Measurements from ENCODE around the gene SRSF6. TPM values are rescaled to one million over a fixed set of nuclear protein-coding genes. Genes with fewer than 3 reads are reported as not detected.

The SRSF6 gene
- total RNA-seq, 4 donors from 2014 or later, result 64.2 to 111 (median 87.3) TPM

DNA sequence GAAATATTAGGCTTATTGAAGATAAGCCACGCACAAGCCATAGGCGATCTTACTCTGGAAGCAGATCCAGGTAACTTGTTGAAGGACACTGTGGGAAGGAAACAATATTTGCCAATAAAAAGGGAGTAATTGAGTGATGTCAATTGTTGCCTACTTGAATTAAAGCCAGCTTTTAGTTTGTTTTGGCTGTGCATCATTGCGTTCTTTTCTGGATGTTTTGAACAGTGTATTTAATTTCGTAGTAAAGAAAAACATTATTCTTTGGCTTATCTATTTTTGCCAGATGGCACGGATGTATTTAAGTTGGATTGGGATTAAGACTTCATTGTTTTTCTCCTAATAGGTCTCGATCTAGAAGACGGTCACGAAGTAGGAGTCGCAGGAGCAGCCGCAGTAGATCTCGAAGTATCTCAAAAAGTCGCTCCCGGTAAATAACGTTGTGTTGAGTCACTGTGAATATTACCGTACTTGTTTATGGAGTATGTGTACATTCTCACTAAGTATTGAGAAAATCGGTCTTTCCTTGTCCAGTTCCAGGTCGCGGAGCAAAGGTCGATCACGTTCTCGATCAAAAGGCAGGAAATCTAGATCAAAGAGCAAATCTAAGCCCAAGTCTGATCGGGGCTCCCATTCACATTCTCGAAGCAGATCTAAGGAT, 2.6 kb downstream of the SRSF6 start:
- no peak for DNase-seq
- Histone ChIP-seq H3K9me3 (no peaks in the 10 kb centered on the region), H3K27me3 (no peaks in the 10 kb centered on the region), H3K4me3 (no peak overlapping the region), H3K36me3 (peaks cover 0 to 63% (median 4%) of the 10 kb centered on the region in 3 donors), H3K4me1 (peaks cover 0 to 22% (median 7%) of the 10 kb centered on the region in 4 donors), H3K27ac (no peak overlapping the region)
- TF ChIP-seq, protein P1, sequence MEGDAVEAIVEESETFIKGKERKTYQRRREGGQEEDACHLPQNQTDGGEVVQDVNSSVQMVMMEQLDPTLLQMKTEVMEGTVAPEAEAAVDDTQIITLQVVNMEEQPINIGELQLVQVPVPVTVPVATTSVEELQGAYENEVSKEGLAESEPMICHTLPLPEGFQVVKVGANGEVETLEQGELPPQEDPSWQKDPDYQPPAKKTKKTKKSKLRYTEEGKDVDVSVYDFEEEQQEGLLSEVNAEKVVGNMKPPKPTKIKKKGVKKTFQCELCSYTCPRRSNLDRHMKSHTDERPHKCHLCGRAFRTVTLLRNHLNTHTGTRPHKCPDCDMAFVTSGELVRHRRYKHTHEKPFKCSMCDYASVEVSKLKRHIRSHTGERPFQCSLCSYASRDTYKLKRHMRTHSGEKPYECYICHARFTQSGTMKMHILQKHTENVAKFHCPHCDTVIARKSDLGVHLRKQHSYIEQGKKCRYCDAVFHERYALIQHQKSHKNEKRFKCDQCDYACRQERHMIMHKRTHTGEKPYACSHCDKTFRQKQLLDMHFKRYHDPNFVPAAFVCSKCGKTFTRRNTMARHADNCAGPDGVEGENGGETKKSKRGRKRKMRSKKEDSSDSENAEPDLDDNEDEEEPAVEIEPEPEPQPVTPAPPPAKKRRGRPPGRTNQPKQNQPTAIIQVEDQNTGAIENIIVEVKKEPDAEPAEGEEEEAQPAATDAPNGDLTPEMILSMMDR (IDR thresholded peaks at IDR 0.05), result no peak
- no peak for TF ChIP-seq POLR2A (IDR thresholded peaks at IDR 0.05)

DNA sequence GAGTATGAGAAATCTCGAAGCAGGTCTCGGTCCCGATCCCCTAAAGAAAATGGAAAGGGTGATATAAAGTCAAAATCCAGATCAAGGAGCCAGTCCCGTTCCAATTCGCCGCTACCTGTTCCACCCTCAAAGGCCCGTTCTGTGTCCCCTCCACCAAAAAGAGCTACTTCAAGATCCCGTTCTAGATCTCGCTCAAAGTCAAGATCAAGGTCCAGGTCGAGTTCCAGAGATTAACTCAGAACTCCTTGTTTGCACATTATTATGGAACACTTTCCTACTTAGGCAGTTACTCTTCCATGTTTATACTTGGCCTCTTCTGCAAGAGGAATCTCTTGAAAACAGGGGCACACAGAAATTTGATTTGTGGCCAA, 3.1 kb downstream of the SRSF6 start:
- DNase-seq, result peak in 1 of 3 donors; percentile 41
- H3K4me3 ChIP-seq, result no peak overlapping the region
- peaks cover 0 to 68% (median 4%) of the 10 kb centered on the region in 3 donors for H3K36me3 ChIP-seq
- H3K27ac ChIP-seq, result no peak overlapping the region
- H3K27me3 ChIP-seq, result no peaks in the 10 kb centered on the region
- peaks cover 0 to 22% (median 7%) of the 10 kb centered on the region in 4 donors for H3K4me1 ChIP-seq
- no peaks in the 10 kb centered on the region for H3K9me3 ChIP-seq
- TF ChIP-seq POLR2A (IDR thresholded peaks at IDR 0.05), result no peak
- TF ChIP-seq, protein P1 (IDR thresholded peaks at IDR 0.05), result no peak

DNA sequence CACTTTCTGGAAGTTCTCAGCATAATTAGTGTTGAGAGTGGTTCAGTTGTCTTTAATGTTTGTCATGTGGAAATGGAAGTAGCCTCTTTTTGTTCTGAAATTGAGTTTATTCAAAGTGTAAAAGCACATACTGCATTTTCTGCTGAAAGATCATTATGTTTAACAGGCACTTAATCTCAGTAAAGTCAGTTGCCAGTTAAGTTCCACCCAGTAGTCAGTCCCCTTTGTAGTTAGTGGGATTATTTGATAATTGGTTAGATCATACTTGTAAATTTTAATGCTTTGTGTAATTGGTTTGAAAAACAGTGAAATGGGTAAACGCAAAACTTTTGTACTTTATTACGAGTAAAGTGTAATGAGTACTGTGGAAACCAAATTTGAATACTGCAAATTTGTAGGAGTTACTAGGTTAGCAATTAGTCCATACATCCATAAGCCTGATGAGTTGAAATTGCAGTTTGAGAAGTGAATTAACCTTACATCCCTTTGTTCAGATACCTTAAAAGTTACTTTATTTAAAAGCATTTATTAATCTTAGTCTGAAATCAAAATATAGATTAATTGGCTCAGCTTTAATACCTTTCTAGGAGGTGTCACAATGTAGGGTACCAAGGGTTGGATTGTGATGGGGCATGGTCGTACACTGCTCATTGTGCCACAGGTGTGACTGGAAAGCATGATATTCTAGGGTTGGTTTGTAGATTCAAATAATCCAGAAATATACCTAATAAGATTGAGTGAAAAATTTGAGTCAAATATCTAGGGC, 4.4 kb downstream of the SRSF6 start:
- Histone ChIP-seq H3K27ac (no peak overlapping the region), H3K36me3 (peaks cover 0 to 80% (median 4%) of the 10 kb centered on the region in 3 donors), H3K4me1 (peaks cover 0 to 18% (median 4%) of the 10 kb centered on the region in 4 donors), H3K9me3 (no peaks in the 10 kb centered on the region), H3K4me3 (no peak overlapping the region), H3K27me3 (no peaks in the 10 kb centered on the region)
- DNase-seq, result no peak
- TF ChIP-seq POLR2A (IDR thresholded peaks at IDR 0.05), result no peak
- TF ChIP-seq, protein P1 (IDR thresholded peaks at IDR 0.05), result no peak

DNA sequence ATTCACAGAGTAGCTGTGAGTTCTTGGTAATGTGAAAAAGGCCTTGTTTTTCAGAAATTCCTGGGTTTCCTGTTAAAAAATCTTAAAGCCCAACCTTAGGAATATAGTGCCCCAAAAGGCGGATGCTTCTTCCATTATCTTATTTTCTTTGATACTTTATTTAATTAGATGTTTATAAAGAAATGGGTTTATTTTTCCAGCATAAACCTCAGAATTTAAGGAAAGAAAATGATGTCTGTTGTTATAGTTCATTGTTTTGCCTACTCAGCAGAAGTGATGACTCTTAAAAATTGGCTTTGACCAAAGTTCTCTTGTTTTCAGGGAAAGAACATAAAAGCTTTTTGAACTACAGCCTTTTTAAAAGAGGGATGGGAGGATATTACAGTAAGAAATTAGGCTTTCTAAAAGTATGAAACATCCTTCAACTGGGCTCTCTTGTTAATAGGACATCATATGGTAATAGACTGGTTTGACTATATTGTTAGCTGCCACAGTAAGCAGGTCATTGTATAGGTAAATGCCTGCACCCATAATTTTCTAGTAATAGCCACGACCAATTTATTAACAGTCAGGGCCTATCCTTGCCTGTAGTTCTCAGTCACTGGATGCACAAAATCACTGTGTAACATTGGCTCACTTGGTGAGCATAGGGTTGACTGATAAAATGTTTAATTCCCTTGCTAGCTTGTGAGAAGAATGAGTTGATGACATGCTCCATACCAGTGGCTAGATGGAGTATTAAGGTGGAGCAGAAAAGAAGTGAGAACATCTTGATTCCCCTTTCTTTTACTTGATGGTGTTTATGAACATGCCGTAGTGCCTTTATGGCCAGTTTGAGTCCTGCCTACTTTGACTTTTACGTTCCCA, 5.2 kb downstream of the SRSF6 start:
- TF ChIP-seq, protein P1 (IDR thresholded peaks at IDR 0.05), result no peak
- TF ChIP-seq POLR2A (IDR thresholded peaks at IDR 0.05), result no peak
- Histone ChIP-seq H3K4me1 (peaks cover 0 to 18% (median 4%) of the 10 kb centered on the region in 4 donors), H3K4me3 (no peak overlapping the region), H3K27ac (no peak overlapping the region), H3K27me3 (no peaks in the 10 kb centered on the region), H3K36me3 (peaks cover 0 to 86% (median 4%) of the 10 kb centered on the region in 3 donors), H3K9me3 (no peaks in the 10 kb centered on the region)
- no peak for DNase-seq

DNA sequence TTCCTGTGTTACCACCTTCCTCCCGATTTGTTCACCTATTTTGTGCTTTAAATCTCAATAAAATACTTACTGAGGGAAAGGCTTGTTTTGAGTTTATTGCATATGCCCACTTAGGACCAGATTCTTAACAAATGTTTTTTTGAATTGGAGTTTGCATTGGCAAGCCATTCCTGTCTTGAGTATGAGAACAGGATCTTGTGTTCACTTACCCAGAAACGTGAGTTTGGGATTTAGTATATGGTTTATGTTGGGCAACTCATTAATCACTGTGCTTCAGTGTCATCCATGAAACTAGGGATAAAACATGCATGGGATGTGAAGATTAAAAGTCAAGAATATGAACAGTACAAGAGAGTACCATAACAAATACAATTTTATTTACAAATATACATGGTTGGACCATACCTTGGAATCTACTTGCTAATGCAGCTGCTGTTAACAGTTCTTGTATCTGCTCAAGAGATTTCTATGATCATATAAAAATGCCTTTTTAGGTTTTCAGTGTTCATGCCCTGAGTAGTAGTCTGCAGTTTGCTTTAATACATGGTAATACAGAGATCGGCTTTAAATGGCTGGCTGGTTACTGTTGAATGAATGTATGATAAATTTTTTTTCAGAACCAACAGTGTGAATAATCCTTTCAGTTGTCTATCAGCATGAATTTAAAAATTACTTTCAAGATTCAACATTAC, 6.0 kb downstream of the SRSF6 start:
- no peak overlapping the region for H3K27ac ChIP-seq
- no peak overlapping the region for H3K4me3 ChIP-seq
- peaks cover 0 to 17% (median 4%) of the 10 kb centered on the region in 4 donors for H3K4me1 ChIP-seq
- TF ChIP-seq, protein P1 (IDR thresholded peaks at IDR 0.05), result no peak
- no peak for TF ChIP-seq POLR2A (IDR thresholded peaks at IDR 0.05)
- no peak for DNase-seq
- no peaks in the 10 kb centered on the region for H3K27me3 ChIP-seq
- peaks cover 0 to 91% (median 4%) of the 10 kb centered on the region in 3 donors for H3K36me3 ChIP-seq
- no peaks in the 10 kb centered on the region for H3K9me3 ChIP-seq
